SIG-M5 (cell line): ENCODE results near the gene CELSR1.
"Not testable (repeated sequence)": the region's sequence is repeated elsewhere in the genome, so short reads cannot be mapped to it uniquely, and the experiment has no call there.

Source experiments
- DNase-seq: peaks from one replicate; lab custom pipeline; 2025; lab: John Stamatoyannopoulos, UW

Gene CELSR1

DNA sequence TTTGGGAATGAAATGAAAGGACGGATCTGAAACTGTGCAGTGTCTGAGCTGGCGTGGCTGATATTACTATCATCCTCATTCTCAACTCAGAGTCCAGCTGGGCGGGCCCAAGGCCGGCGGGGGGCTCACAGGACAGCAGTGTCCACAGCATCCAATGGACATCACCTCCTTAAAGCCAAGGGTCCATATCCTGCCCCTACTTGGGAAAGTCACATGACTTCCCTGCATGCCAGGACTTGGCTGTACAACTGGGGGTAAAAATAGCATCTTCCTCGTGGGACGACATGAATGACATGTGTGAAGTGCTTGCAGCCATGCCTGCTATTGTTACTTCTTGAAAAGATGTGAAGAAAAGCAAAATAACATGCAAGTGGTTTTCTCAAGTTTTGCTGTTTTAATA, 119.7 kb downstream of the CELSR1 start:
- DNase-seq, result no peak

DNA sequence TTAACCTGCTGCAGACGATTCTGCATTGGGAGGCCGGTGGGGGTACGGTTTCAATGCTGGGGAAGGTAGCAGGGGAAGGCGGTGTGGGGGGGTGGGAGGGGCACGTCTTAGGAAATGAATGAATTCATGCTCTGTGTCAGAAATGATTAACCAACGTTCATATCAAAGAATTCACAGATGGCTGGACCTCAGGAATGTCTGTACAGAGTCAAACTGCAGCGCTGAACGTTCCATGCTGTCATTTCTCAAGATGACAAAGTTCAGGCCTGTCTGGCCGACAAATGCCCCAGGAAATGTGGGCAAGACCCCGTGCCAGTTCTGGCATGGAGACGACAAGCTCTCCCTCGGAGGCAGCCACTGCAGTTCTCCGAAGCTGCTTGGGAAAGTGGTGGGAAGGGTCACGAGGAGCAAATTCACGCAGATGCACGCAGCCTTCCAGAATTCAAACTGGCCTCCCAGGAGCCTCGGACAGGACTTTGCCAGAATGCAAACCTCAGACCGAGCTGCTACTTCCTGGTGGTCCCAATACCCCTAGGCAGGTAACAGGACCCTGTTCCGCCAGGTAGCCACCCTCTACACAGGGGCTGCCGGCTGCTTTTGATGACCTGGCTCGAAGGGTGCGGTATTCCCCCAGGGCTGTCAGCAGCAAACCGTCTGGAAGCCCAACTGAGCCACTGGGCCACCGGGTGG, 120.4 kb downstream of the CELSR1 start:
- no peak for DNase-seq

DNA sequence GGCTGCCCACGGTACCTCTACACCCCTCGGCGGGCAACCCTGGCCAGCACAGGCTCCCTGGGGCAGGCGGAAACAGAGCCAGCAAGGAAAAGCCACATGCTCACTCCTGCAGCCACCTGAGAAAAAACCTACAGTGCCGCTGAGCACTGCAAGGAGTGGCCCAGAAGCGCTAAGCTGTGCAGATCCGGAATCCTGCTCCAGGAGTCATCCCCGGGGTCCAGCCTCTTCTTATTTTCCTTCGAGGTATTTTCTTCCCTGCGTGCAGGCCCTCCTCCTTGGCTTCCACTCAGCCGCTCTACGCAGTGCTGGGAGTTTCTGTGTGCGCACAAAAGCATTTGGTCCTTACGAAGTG, 120.9 kb downstream of the CELSR1 start:
- DNase-seq, result no peak

DNA sequence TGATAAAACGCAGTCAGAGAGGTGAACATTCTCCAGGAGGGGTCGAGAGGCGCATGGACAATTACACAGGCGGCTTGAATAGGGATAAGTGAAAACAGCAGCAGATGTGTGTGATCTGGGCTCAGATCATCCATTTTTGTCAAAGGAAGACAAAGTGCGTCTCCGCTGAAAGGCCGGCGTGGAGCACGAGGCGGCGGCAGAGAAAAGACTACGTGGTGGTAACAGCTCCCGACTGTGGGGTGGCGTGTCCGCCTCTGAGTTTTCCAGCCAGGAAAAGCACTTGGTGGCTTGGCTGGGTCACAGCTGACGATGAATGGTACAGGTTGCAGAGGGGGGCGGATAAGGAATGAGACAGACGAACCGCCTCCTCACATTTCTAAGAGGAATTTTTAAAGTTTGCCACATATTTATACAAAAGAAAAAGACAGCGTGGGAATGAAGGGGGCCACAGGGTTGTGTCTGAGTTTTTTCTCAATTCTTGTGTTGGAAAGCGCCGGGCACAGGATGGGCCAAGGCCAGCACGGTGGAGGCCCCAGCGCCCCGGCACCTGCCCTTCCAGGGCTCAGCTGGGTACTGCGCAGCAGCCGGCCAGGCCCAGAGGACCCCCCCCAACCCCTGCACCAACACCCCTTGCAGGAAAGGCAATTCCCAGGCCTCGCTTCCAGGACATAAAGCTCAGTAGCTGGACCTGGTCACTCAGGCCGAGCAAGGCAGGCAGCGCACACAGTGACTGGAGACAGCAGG, 121.5 kb downstream of the CELSR1 start:
- DNase-seq, result no peak

DNA sequence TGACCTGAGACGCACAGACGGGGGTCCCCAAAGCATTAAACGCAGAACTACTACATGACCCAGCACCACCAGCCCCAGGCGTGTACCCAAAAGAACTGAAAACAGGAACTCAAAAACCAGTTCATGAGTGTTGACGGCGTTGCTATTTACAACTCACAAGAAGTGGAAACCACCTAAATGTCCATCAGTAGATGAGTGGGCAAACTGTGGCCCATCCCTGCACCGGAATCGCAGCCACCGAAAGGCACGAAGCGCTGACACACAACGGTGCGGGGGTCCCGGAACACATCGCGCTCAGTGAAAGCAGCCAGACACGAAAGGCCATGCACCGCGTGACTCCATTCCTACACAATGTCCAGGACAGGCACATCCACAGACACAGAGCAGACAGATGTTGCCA, 122.7 kb downstream of the CELSR1 start:
- DNase-seq, result no peak

DNA sequence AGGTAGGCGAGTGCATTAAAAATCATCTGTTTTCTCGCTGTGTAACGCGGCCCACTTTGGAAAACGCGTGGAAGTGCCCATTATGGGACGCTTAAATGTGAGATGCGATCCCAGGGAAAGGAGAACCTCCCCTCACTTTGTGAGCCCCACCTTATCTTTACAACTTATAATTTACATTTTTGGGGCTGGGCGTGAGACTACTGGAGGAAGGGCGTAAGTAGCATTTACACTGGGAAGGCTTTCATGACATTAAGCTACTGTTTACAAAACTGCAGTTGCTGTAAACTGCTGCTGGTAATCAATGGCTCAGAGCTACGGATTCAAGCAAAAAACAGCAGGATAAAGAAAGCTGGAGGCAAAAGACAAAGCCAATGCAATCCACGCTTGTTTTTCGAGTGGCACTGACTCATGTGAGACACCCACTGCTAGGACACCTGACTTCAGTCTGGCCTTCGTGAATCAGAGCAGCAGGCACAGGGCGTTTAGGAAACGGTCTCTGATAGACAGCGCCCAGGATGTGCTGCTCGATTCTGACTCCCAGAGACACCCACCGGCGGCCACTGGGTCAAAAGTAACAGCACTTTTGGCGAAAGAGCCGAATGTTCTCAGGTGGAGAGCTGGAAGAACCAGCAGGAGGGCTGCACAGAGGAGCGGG, 123.6 kb downstream of the CELSR1 start:
- no peak for DNase-seq

DNA sequence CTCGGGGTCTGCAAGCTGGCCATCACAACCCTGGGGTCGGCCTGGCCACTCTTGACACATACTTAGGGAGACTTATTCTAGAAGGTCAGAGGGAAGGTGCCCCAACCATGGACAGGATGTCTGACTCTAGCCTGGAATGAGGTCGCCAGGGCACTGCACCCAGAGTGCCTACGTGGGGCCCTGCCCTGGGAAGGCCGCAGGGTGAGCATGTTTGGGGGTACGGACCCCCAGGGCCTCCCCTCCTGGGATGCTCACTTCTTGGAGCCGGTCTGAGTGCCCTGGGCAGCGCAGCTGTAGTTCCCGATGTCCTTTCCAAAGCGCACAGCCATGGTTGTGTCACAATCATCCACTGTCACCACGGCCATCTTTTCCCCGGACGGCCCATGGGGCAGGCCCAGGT, 126.1 kb downstream of the CELSR1 start:
- DNase-seq, result no peak

DNA sequence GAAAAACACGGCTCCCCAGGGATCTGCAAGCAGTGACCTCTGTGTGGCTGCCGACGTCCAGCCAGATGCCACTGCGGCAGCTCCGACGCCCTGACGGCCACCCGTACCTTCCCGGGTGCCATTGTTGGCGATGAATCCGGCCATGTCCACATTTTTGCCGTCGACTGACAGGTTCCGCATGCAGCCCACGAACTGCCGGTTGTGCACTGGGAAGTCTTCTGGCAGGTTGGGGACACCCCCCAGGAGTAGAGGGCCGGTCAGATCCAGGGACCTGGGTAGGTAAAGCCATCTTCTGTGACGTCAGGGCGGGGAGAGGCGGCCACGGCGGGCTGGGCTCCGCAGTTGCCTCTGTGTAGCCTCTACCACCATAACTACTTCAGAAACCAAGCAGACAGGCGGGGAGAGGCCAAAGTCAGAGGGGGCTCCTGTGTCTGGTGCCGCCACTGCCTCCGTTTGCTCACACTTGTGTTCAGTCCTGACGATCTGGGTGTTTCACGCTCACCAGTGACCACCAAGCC, 127.1 kb downstream of the CELSR1 start:
- no peak for DNase-seq

DNA sequence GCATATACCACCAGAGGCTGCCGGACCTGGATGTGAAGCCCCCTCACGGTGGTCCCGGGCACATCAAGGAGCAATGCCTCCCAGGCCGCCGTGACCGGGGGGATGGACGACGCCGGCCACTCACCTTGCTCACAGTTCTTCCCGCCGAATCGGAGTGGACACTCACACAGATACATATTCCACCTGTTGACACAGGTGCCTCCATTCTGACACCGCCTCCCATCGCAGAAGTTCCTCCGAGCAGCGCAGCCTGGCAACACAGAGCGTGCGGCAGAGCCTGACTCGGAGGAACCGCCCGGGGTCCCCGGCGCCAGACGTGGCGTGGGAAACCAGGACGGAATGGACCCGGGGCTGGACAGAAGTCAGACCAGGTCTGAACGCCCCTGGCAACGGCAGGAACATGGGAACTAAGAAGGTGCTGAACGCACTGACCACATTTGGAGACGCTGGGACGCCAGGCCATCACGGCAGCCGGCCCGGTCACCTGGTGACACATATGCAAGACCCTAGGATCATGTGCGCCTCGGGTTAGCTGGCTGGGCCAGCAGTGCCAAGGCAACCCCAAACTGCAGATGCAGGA, 127.7 kb downstream of the CELSR1 start:
- no peak for DNase-seq

DNA sequence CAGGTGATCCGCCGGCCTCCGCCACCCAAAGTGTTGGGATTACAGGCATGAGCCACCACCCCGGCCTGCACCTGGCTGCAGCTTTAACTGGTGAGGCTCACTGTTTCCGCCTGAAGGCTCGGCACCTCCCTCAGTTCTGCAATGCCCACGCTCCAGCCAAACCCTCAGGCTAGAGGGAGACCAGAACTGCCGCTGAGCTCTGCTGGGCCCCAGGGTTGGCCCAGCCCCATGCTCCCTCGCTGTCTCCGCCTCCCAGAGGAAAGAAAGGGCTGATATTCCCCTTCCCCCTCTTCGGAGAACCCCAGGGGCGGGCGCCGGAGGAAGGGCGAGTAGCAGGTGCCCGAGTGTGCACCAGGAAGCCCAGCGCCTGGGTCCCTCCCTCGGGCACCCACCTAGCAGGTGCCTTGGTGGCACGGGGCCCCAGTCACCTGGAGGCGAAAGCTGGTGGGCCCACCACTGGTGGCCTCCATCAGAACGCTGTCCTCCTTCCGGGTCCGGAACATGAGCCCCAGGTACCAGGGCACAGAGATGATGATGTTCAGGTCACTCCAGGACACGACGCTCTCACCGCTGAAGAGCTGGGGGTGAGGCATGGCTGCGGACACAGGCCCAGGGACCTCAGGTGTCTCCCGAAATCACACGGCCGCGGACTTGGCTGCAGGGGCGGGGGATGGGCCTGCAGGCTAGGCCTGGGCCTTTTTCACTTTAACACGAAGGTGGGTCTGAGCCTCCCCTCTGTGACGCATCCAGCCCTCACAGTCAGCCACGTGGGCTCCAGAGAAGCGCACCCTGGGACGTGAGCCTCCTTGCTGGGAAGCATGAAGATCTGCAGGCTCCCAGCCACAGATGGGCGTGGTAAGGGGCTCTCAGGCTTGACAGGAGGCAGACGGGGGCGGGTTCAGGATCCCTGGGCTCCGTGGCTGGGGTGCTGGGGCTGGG, 128.6 kb downstream of the CELSR1 start:
- no peak for DNase-seq

DNA sequence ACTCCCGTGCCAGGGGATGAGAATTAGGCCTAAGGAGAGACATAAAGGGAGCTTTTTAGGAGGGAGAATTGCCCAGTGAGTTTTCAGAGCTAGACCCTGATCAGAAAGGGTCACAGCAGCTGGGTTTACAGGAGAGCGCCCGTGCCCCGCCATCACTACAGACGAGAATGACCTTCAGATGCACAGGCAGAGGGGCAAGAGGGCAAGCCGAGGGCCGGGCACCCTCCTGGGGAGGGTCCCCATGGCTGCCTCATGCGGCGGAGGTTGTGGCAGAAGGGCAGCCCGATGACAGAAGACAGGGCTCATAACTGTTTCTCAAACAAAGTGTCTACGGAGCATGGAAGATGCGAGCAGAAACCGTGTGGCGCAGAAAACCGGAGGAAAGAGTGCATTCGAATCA, 129.7 kb downstream of the CELSR1 start:
- DNase-seq, result no peak

DNA sequence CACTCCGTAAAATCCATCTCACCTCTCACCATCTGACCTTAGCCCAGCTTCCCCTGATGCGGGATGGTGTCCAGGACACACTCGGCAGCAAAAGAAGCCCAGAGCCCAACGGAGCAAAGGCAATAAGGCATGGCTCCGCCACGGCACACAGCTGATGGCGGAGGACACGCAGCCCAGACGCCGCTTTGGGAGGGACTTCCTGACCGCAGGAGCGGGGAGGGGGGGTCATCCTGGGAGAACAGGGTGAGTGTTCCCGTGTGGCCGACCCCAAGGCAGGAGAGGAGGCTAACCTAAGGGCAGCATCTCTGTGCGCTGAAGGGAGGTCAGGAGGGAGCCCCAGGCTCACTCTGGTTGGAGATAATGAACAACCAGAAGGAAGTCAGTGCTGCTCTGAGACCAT, 130.6 kb downstream of the CELSR1 start:
- no peak for DNase-seq

DNA sequence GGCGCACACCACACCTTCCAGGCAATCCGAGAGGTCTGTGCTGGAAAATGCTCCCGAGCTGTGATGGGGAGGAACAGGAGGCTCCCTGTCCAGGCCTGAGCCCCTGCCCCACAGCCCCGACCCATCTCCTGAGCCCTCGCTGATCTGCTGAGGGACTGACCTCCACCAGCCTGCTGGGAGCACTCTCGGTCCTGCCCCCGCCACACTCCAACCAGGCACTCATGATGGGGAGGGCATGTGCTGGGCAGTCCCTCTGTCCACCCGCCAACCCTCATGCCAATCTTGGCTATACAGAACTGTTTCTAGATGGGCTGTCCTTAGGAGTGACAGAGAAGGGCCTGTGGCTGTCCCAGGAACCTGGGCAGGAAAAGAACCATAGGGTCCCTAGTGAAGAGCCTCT, 131.1 kb downstream of the CELSR1 start:
- no peak for DNase-seq

DNA sequence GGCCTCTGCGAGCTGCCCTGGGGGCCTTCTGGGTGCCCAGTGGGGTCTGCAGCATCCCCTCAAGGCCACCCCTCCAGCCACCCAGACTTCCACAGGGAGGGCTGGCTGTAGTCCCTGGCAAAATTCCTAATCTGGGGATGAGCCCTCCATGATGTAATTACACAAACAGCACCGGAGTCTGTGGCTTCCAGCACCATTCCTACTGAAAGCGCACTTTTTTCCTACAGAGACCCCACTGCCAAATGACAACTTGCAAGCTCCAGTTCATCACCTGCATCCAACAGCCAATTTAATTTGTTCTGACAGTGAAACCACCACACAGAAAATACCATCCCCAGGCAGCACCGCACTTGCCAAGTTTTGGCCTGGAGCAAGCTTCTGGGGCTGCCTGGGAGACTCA, 131.5 kb downstream of the CELSR1 start:
- DNase-seq, result no peak

DNA sequence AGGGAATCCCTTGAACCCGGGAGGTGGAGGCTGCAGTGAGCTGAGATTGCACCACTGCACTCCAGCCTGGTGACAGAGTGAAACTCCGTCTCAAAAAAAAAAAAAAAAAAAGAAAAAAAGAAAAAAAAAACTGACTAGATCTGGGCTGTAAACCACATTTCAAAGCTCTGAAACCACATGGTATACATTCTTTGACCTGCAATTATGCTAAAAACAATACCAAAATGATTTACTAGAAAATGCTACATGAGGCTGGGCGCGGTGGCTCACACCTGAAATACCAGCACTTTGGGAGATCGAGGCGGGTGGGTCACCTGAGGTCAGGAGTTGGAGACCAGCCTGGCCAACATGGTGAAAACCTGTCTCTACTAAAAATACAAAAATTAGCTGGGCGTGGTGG, 133.5 kb downstream of the CELSR1 start:
- not testable (repeated sequence) for DNase-seq

DNA sequence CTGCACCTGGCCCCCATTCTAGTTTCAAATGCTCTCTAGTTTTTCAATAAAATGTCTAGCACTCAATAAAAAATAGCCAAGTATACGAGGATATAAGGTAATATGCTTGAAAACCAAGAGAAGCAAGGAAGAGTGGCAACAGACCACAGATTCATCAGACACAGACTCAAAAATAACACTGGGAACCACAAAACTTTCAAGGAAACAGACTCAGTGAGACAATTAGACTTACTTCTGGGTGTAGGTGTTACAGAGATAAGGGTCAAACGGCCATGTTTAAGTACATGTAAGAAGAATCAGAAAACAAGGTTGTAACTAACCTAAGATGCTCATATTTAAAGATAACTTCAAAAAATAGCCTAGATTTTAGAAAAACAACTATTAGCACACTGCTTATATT, 134.9 kb downstream of the CELSR1 start:
- DNase-seq, result no peak

DNA sequence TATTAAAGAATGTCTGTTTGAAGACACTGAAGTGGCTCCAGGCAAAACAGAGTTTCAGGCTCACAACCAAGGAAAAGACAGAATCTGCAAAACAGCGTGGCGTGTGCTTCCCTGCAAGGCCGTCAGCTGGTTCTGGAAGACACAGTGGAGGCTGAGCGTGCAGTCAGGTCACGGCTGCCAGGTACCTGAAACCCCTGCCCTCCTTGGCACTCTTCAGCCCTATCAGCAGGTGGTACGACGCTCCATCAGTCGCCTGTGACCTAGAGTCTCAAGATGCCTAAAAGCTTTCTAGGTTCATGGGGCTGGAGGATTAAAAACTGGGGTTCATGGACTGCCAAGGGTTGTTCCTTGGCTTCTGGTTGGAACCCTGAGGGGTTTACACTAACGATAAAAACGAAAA, 136.1 kb downstream of the CELSR1 start:
- DNase-seq, result no peak

DNA sequence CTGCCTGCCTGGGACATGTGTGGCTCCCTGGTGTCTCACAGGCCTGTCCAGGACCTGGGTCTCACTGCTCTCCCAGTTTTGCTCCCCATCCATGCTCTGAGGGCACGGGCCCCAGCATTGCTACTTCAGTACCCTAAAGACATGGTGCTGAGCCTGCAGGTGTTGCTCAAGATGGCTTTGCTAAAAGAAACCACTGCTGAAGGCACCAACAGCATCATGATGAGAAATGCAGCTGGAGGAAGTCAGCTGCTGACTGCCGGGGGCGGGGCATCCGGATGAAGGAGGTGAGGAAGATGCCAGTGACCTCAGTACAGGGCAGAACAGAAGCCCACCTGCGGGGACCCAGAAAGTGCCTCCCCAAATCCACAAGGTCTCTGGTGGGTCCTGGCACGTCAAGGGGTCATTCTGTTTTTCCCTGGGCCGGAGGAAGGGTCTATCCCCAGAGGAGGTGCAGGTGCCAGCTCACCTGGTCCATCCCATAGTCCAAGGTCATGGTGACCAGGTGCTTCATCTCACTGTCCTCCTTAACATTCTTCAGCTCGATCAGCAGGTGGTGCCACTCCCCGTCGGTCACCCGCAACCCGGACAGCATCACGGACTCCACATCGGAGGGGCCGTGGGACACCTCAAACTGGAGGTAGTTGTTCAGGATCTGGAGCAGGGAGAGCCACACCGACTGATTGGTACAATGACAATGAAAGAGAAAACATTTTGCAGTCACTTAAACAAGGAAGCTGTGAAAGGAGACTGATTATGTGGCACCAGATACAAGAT, 138.0 kb downstream of the CELSR1 start:
- DNase-seq, result no peak

DNA sequence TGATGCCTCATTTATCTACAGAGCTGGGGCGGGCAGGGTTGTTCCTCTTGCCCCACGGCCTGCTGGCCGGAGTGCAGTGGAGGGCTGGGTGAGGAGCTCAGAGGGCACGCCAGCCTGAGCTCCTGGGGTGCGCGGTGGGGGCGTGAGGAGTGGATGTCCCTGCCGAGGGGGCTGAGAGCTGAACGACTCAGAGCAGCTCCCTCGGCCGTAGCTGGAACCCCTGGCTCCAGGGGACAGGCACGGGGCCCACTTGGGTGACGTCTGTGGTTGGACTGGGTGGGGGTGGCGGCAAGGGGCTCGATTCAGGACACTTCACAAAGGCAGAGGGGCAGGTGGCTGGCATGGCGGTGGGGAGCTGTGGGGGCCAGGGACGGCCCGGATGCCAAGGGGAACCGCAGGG, 139.5 kb downstream of the CELSR1 start:
- no peak for DNase-seq

DNA sequence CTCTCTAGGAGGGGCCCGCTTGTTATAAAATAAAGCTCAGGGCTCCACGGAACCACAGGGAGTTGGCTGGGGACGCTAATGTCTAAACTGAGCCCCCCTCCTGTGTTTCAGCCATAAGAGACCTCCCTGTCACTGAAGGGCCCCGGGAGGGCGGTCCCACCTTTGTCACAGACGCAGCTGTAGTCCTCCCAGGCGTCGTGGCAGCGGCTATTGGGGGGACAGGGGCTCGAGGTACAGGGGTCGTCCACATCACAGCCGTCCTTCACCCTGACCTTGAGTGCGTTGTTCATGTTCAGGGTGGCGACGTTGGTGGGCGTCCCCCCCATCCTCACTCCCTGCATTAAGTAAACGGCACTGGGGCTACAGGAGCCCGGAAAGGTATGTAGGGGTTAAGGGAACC, 139.9 kb downstream of the CELSR1 start:
- DNase-seq, result no peak

DNA sequence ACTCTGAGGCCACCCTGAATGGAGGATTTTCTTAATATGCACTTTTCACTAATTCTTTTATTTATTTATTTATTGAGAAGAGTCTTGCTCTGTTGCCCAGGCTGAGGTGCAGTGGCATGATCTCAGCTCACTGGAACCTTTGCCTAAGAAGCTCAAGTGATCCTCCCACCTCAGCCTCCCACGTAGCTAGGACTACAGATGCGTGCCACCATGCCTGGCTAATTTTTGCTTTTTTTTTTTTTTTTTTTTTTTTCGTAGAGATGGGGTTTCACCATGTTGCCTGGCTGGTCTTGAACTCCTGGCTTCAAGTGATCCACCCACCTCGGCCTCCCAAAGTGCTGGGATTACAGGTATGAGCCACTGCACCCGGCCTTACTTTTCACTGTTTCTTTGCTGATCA, 140.4 kb downstream of the CELSR1 start:
- not testable (repeated sequence) for DNase-seq
